ENCODE data around the gene GCDH.

DNA sequence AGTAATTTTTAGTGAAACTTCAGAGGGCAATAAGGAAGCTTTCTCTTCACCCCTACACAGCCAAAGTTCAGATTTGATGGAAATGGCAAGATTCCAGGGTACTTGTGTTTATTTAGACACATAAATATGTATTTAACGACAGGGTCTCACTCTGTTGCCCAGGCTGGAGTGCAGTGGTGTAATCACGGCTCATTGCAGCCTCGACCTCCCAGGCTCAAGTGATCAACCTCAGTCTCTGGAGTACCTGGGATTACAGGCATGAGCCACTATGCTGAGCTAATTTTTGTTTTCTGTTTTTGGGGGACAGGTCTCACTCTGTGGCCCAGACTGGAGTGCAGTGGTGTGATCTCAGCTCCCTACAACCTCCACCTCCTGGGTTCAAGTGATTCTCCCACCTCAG lies 30.1 kb downstream of the GCDH start:
- TF ChIP-seq, protein P1, sequence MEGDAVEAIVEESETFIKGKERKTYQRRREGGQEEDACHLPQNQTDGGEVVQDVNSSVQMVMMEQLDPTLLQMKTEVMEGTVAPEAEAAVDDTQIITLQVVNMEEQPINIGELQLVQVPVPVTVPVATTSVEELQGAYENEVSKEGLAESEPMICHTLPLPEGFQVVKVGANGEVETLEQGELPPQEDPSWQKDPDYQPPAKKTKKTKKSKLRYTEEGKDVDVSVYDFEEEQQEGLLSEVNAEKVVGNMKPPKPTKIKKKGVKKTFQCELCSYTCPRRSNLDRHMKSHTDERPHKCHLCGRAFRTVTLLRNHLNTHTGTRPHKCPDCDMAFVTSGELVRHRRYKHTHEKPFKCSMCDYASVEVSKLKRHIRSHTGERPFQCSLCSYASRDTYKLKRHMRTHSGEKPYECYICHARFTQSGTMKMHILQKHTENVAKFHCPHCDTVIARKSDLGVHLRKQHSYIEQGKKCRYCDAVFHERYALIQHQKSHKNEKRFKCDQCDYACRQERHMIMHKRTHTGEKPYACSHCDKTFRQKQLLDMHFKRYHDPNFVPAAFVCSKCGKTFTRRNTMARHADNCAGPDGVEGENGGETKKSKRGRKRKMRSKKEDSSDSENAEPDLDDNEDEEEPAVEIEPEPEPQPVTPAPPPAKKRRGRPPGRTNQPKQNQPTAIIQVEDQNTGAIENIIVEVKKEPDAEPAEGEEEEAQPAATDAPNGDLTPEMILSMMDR (IDR thresholded peaks at IDR 0.05) = no peak
- TF ChIP-seq EZH2phosphoT487 (IDR thresholded peaks at IDR 0.05) (no peak), EZH2 (IDR thresholded peaks at IDR 0.05) (no peak)
